DND-41 (cell line): ENCODE data around the gene COL2A1.

ENCODE experiments used
- ATAC-seq: fragments of 200-7000 bp; cut with Tn5 transposase; 3 replicates; pipeline ENCODE4 v1.9.1; 2021; ENCODE audit warnings: low read depth; ENCODE audit not compliant: insufficient read depth
- DNase-seq: peaks from one replicate; pipeline ENCODE4 v3.0.0-alpha.2; 2020
- H2AFZ ChIP-seq: 2 replicates; pipeline ENCODE4 v1.6.0; 2012; ENCODE audit warnings: low read depth, low read length
- H3K27ac ChIP-seq: 2 replicates; pipeline ENCODE4 v1.5.1; 2012; ENCODE audit warnings: low read length, inconsistent platforms
- H3K27me3 ChIP-seq: fragments of 200-600 bp; sonication (generic); 2 replicates; pipeline ENCODE4 v1.6.0; 2012; ENCODE audit warnings: low read length, mild to moderate bottlenecking, inconsistent platforms; ENCODE audit not compliant: insufficient read depth, poor library complexity
- H3K36me3 ChIP-seq: 2 replicates; pipeline ENCODE4 v1.5.1; 2012; ENCODE audit warnings: low read length, inconsistent platforms; ENCODE audit not compliant: insufficient read depth
- H3K4me1 ChIP-seq: 2 replicates; pipeline ENCODE4 v1.5.1; 2012; ENCODE audit warnings: mild to moderate bottlenecking, low read length; ENCODE audit not compliant: insufficient read depth
- H3K4me2 ChIP-seq: 2 replicates; pipeline ENCODE4 v1.6.0; 2012; ENCODE audit warnings: mild to moderate bottlenecking, moderate library complexity, low read length, inconsistent platforms; ENCODE audit not compliant: insufficient read depth
- H3K4me3 ChIP-seq, 2 experiments: fragments of 200-600 bp in 1 of 2; shearing (Covaris generic) in 1 of 2; 2 replicates each; pipeline ENCODE4 v1.5.1; 2012 to 2016; ENCODE audit warnings: inconsistent platforms in 2 of 2, low read length in 2 of 2, mild to moderate bottlenecking in 2 of 2, low read depth in 1 of 2, moderate library complexity in 1 of 2
- H3K79me2 ChIP-seq: 2 replicates; pipeline ENCODE4 v1.6.0; 2012; ENCODE audit warnings: low read length, inconsistent platforms; ENCODE audit not compliant: insufficient read depth
- H3K9ac ChIP-seq: 2 replicates; pipeline ENCODE4 v1.6.0; 2012; ENCODE audit warnings: low read depth, mild to moderate bottlenecking, inconsistent platforms, low read length, moderate library complexity
- H3K9me3 ChIP-seq: 2 replicates; pipeline ENCODE4 v1.5.1; 2012; ENCODE audit warnings: low read length, moderate library complexity, mild to moderate bottlenecking, inconsistent platforms; ENCODE audit not compliant: insufficient read depth, severe bottlenecking
- H4K20me1 ChIP-seq: 2 replicates; pipeline ENCODE4 v1.6.0; 2012; ENCODE audit warnings: low read length; ENCODE audit not compliant: insufficient read depth
- CTCF ChIP-seq: IDR thresholded peaks from 2 replicates; pipeline ENCODE4 v1.5.1; 2012; ENCODE audit warnings: borderline replicate concordance, low read length, moderate library complexity, mild to moderate bottlenecking; ENCODE audit not compliant: poor library complexity, severe bottlenecking; ENCODE audit errors: extremely low read depth
- EZH2 ChIP-seq: IDR thresholded peaks from 3 replicates; pipeline ENCODE4 v1.6.1; 2012; ENCODE audit warnings: borderline replicate concordance, low read depth, mild to moderate bottlenecking, moderate library complexity, low read length, inconsistent platforms; ENCODE audit not compliant: severe bottlenecking

The COL2A1 gene

GRCh38 chr12:47941475-47941780 is 62.8 kb downstream of the COL2A1 start:
- no peak overlapping the region for H3K27ac ChIP-seq
- DNase-seq, result no peak
- H3K36me3 ChIP-seq, result no peaks in the 10 kb centered on the region
- no peak for ATAC-seq
- H3K4me3 ChIP-seq, result no peak overlapping the region
- no peaks in the 10 kb centered on the region; the same call in 1 of the 2 replicates for H4K20me1 ChIP-seq
- H3K27me3 ChIP-seq, result peaks cover 8% of the 10 kb centered on the region
- no peak for TF ChIP-seq CTCF
- no peak for TF ChIP-seq EZH2
- no peak overlapping the region for H3K9ac ChIP-seq
- no peak overlapping the region for H3K4me2 ChIP-seq
- no peaks in the 10 kb centered on the region for H3K9me3 ChIP-seq
- peaks cover 3% of the 10 kb centered on the region; the same call in 1 of the 2 replicates for H3K4me1 ChIP-seq
- H2AFZ ChIP-seq, result no peak overlapping the region
- no peaks in the 10 kb centered on the region for H3K79me2 ChIP-seq

- Histone ChIP-seq H3K9me3 (no peaks in the 10 kb centered on the region), H3K4me3 (no peak overlapping the region), H3K9ac (no peak overlapping the region), H3K27ac (no peak overlapping the region), H2AFZ (no peak overlapping the region), H3K4me2 (no peak overlapping the region), H3K27me3 (peaks cover 8% of the 10 kb centered on the region), H3K4me1 (peaks cover 3% of the 10 kb centered on the region; the same call in 1 of the 2 replicates), H3K36me3 (no peaks in the 10 kb centered on the region), H4K20me1 (no peaks in the 10 kb centered on the region; the same call in 1 of the 2 replicates), H3K79me2 (no peaks in the 10 kb centered on the region)
- no peak for TF ChIP-seq CTCF
- no peak for TF ChIP-seq EZH2
- DNase-seq (no peak), ATAC-seq (no peak)
Measured at GRCh38 chr12:47940773-47941474, 63.4 kb downstream of the COL2A1 start.

GRCh38 chr12:47939009-47939601 is 65.2 kb downstream of the COL2A1 start:
- Histone ChIP-seq H3K9me3 (no peaks in the 10 kb centered on the region), H3K79me2 (no peaks in the 10 kb centered on the region), H3K4me1 (peaks cover 3% of the 10 kb centered on the region; the same call in 1 of the 2 replicates), H3K4me2 (no peak overlapping the region), H3K27ac (no peak overlapping the region), H4K20me1 (no peaks in the 10 kb centered on the region; the same call in 1 of the 2 replicates), H3K36me3 (no peaks in the 10 kb centered on the region), H3K4me3 (no peak overlapping the region), H2AFZ (no peak overlapping the region), H3K27me3 (peaks cover 8% of the 10 kb centered on the region), H3K9ac (no peak overlapping the region)
- TF ChIP-seq EZH2, result no peak
- no peak for TF ChIP-seq CTCF
- DNase-seq (no peak), ATAC-seq (no peak)
